ENCODE measurements around the gene ABCB9. TPM values are rescaled to one million over a fixed set of nuclear protein-coding genes. Genes with fewer than 3 reads are reported as not detected.
"Not testable (repeated sequence)": the region's sequence is repeated elsewhere in the genome, so short reads cannot be mapped to it uniquely, and the experiment has no call there.

ABCB9 gene
- total and polyA plus RNA-seq, 2 experiments from 2014 or later, result 3.9 to 5.5 TPM

- Histone ChIP-seq H3K4me2 (peak overlapping the region; percentile 91), H3K27ac (peak overlapping the region; percentile 91), H2AFZ (no peak overlapping the region), H3K27me3 (no peaks in the 10 kb centered on the region), H3K9me3 (ENCODE audit: low read depth) (no peaks in the 10 kb centered on the region), H3K9me2 (replicated peaks; ENCODE audit: insufficient read depth) (no peaks in the 10 kb centered on the region), H4K20me1 (ENCODE audit: insufficient read depth, poor library complexity, severe bottlenecking) (peaks cover 10% of the 10 kb centered on the region), H3K4me3 (peak overlapping the region; percentile 88), H3K4me1 (ENCODE audit: insufficient read depth) (peaks cover 33% of the 10 kb centered on the region), H3K79me2 (peaks cover 66% of the 10 kb centered on the region), H3K36me3 (replicated peaks; ENCODE audit: insufficient read depth, low read depth) (no peaks in the 10 kb centered on the region)
- TF ChIP-seq EZH2 (IDR thresholded peaks at IDR 0.05; ENCODE audit: borderline replicate concordance), result no peak
- no peak for TF ChIP-seq CTCF (IDR thresholded peaks at IDR 0.05; ENCODE audit: poor library complexity)
- TF ChIP-seq EZH2phosphoT487 (IDR thresholded peaks at IDR 0.05; ENCODE audit: low read depth, severe bottlenecking, unreplicated experiment), result no peak
- DNase-seq (ENCODE audit: low spot score), result no peak
- WGBS (ENCODE audit: low lambda C conversion rate, missing lambda C conversion rate), result 60% methylated on average over 15 of the region's 15 CpGs
These were observed 71.8 kb downstream of the ABCB9 start for GRCh38 chr12:122894193-122895121.

- Histone ChIP-seq H3K9me2 (replicated peaks; ENCODE audit: insufficient read depth) (no peaks in the 10 kb centered on the region), H3K9me3 (ENCODE audit: low read depth) (no peaks in the 10 kb centered on the region), H3K36me3 (replicated peaks; ENCODE audit: insufficient read depth, low read depth) (no peaks in the 10 kb centered on the region), H2AFZ (no peak overlapping the region), H3K27ac (peak overlapping the region; percentile 91), H3K4me2 (peak overlapping the region; percentile 91), H3K79me2 (peaks cover 75% of the 10 kb centered on the region), H3K27me3 (no peaks in the 10 kb centered on the region), H3K4me1 (ENCODE audit: insufficient read depth) (peaks cover 41% of the 10 kb centered on the region), H4K20me1 (ENCODE audit: insufficient read depth, poor library complexity, severe bottlenecking) (peaks cover 17% of the 10 kb centered on the region), H3K4me3 (no peak overlapping the region)
- DNase-seq (ENCODE audit: low spot score), result no peak
- WGBS (ENCODE audit: low lambda C conversion rate, missing lambda C conversion rate), result 73% methylated on average over 7 of the region's 7 CpGs
- no peak for TF ChIP-seq EZH2phosphoT487 (IDR thresholded peaks at IDR 0.05; ENCODE audit: low read depth, severe bottlenecking, unreplicated experiment)
- TF ChIP-seq EZH2 (IDR thresholded peaks at IDR 0.05; ENCODE audit: borderline replicate concordance), result no peak
- no peak for TF ChIP-seq CTCF (IDR thresholded peaks at IDR 0.05; ENCODE audit: poor library complexity)
These were observed 72.8 kb downstream of the ABCB9 start for GRCh38 chr12:122893208-122894153.

GRCh38 chr12:122892724-122893123, 73.5 kb downstream of the ABCB9 start:
- peak overlapping the region; percentile 91 for H3K27ac ChIP-seq
- H2AFZ ChIP-seq; H3K4me3 ChIP-seq; DNase-seq (ENCODE audit: low spot score); H3K36me3 ChIP-seq (replicated peaks; ENCODE audit: insufficient read depth, low read depth); H3K27me3 ChIP-seq; H3K9me2 ChIP-seq (replicated peaks; ENCODE audit: insufficient read depth); H3K9me3 ChIP-seq (ENCODE audit: low read depth): not testable (repeated sequence)
- peak overlapping the region; percentile 91 for H3K4me2 ChIP-seq
- H3K79me2 ChIP-seq, result peaks cover 80% of the 10 kb centered on the region
- WGBS (ENCODE audit: low lambda C conversion rate, missing lambda C conversion rate), result over 99% methylated on average over 9 of the region's 9 CpGs
- peaks cover 47% of the 10 kb centered on the region for H3K4me1 ChIP-seq (ENCODE audit: insufficient read depth)
- peaks cover 17% of the 10 kb centered on the region for H4K20me1 ChIP-seq (ENCODE audit: insufficient read depth, poor library complexity, severe bottlenecking)
